ENCODE measurements around the gene OPN5. TPM values are rescaled to one million over a fixed set of nuclear protein-coding genes. Genes with fewer than 3 reads are reported as not detected.

OPN5 gene
- total RNA-seq, 4 donors from 2014 or later, result not detected

GRCh38 chr6:47811443-47811842 is 29.6 kb downstream of the OPN5 start:
- H3K27me3 ChIP-seq, result no peaks in the 10 kb centered on the region
- H3K4me1 ChIP-seq, result no peaks in the 10 kb centered on the region

GRCh38 chr6:47817749-47818148 is 35.9 kb downstream of the OPN5 start:
- H3K36me3 ChIP-seq, result no peaks in the 10 kb centered on the region
- H3K9me3 ChIP-seq, result no peaks in the 10 kb centered on the region
- TF ChIP-seq, protein P1, sequence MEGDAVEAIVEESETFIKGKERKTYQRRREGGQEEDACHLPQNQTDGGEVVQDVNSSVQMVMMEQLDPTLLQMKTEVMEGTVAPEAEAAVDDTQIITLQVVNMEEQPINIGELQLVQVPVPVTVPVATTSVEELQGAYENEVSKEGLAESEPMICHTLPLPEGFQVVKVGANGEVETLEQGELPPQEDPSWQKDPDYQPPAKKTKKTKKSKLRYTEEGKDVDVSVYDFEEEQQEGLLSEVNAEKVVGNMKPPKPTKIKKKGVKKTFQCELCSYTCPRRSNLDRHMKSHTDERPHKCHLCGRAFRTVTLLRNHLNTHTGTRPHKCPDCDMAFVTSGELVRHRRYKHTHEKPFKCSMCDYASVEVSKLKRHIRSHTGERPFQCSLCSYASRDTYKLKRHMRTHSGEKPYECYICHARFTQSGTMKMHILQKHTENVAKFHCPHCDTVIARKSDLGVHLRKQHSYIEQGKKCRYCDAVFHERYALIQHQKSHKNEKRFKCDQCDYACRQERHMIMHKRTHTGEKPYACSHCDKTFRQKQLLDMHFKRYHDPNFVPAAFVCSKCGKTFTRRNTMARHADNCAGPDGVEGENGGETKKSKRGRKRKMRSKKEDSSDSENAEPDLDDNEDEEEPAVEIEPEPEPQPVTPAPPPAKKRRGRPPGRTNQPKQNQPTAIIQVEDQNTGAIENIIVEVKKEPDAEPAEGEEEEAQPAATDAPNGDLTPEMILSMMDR (IDR thresholded peaks at IDR 0.05), result no peak
- no peak for TF ChIP-seq POLR2A (IDR thresholded peaks at IDR 0.05)
- H3K27ac ChIP-seq, result no peak overlapping the region
- no peak overlapping the region for H3K4me3 ChIP-seq
- no peaks in the 10 kb centered on the region for H3K27me3 ChIP-seq
- H3K4me1 ChIP-seq, result no peaks in the 10 kb centered on the region
- DNase-seq, result no peak

More at GRCh38 chr6:47811443-47811842, 29.6 kb downstream of the OPN5 start:
- Histone ChIP-seq H3K9me3 (no peaks in the 10 kb centered on the region), H3K4me3 (no peak overlapping the region), H3K27ac (no peak overlapping the region), H3K36me3 (no peaks in the 10 kb centered on the region)
- no peak for DNase-seq
- TF ChIP-seq POLR2A (IDR thresholded peaks at IDR 0.05), result no peak
- TF ChIP-seq, protein P1 (IDR thresholded peaks at IDR 0.05), result no peak

DNA sequence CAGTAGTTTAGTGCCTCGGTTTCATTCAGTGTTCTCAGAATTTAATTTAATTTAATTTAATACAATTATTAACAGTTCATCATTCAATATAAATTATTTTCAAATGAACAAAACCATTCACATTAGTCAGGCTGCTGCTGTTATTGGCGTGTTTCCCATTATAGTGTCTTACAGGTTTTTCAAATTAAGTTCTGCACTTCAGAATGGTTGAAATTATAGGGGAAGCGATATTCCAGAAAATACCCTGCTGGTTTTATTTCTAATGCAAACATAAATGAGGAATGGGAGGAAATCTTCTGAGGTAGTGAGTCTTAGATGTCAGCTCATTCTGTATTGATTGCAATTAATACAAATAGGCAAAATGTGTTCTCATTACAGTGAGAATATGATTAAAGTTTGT is 37.6 kb downstream of the OPN5 start:
- no peak overlapping the region for H3K27ac ChIP-seq
- H3K9me3 ChIP-seq, result no peaks in the 10 kb centered on the region
- H3K4me1 ChIP-seq, result no peaks in the 10 kb centered on the region
- no peak for DNase-seq
- TF ChIP-seq, protein P1 (IDR thresholded peaks at IDR 0.05), result no peak
- TF ChIP-seq POLR2A (IDR thresholded peaks at IDR 0.05), result no peak
- no peaks in the 10 kb centered on the region for H3K27me3 ChIP-seq
- H3K4me3 ChIP-seq, result no peak overlapping the region
- H3K36me3 ChIP-seq, result no peaks in the 10 kb centered on the region

GRCh38 chr6:47822856-47823554 is 41.2 kb downstream of the OPN5 start:
- no peak for DNase-seq
- no peak for TF ChIP-seq POLR2A (IDR thresholded peaks at IDR 0.05)
- TF ChIP-seq, protein P1 (IDR thresholded peaks at IDR 0.05), result no peak
- Histone ChIP-seq H3K4me3 (no peak overlapping the region), H3K4me1 (no peaks in the 10 kb centered on the region), H3K27me3 (peaks cover 0 to 4% of the 10 kb centered on the region in 2 donors), H3K9me3 (no peaks in the 10 kb centered on the region), H3K36me3 (no peaks in the 10 kb centered on the region), H3K27ac (no peak overlapping the region)

DNA sequence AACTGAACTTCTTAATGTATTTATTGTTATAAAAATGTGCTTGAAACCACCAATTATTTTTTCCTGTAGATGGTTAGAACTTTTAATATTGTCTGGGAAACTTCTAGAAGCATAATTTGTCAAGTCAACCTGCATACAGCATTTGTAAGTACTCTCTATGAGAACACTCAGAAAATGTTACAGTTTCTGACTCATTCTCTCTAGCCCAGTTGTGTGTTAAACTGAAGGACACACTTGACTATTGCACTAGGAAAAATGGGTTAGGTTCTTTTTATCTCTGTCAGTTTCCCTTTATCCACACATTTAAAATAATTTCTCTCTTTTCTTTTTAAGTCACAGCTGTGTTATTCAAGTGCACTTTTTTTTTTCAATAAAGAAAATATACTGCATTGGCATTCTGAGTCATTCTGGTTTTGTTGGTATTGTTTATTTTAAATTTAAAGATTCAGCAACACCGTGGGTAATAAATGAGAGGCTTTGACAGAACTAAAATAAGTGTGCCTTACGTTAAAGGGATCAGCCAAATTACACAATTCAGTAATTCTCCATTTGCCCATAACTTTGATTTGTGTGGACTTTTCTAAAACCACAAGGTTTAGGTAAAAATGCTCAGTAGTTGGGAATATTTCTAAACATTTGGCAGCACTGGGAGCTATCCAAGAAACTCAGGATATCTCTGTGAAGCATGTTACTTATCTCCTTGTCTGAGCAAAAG is 50.7 kb downstream of the OPN5 start:
- DNase-seq, result no peak
- H3K27ac ChIP-seq, result no peak overlapping the region
- H3K4me1 ChIP-seq, result no peaks in the 10 kb centered on the region
- no peaks in the 10 kb centered on the region for H3K27me3 ChIP-seq
- H3K9me3 ChIP-seq, result no peaks in the 10 kb centered on the region
- H3K36me3 ChIP-seq, result no peaks in the 10 kb centered on the region
- TF ChIP-seq POLR2A (IDR thresholded peaks at IDR 0.05), result no peak
- TF ChIP-seq, protein P1 (IDR thresholded peaks at IDR 0.05), result no peak
- H3K4me3 ChIP-seq, result no peak overlapping the region
